HCT116 (cell line): ENCODE data around the gene BBC3.

ENCODE experiments used
- CBX3 ChIP-seq: IDR thresholded peaks from 2 replicates; pipeline ENCODE4 v1.6.1; 2012; ENCODE audit warnings: low read depth
- CEBPB ChIP-seq: IDR thresholded peaks from 2 replicates; pipeline ENCODE4 v1.6.1; 2012; ENCODE audit warnings: low read depth
- EZH2phosphoT487 ChIP-seq: fragments of 200-600 bp; IDR thresholded peaks from 2 replicates; pipeline ENCODE4 v1.6.1; 2018; ENCODE audit warnings: antibody characterized with exemption, borderline replicate concordance
- POLR2A ChIP-seq: IDR thresholded peaks from 2 replicates; pipeline ENCODE4 v1.7.0; 2011; ENCODE audit warnings: borderline replicate concordance; ENCODE audit not compliant: insufficient read depth, insufficient read length; ENCODE audit errors: extremely low read depth
- POLR2AphosphoS5 ChIP-seq: IDR thresholded peaks from 2 replicates; pipeline ENCODE4 v1.6.1; 2011; ENCODE audit warnings: mild to moderate bottlenecking, low read depth, low read length, moderate library complexity
- SRF ChIP-seq: IDR thresholded peaks from 2 replicates; pipeline ENCODE4 v1.6.1; 2012; ENCODE audit warnings: low read depth
- TF ChIP-seq, protein P1 (sequence below), 3 experiments: fragments of 200-600 bp in 1 of 3; sonication (generic) in 1 of 3; IDR thresholded peaks in 2 of 3; conservative IDR thresholded peaks in 1 of 3; 2 replicates each; pipeline ENCODE4 v1.5.1; 2012 to 2017; ENCODE audit warnings: low read depth in 2 of 3, low read length in 2 of 3, antibody characterized with exemption in 1 of 3, borderline replicate concordance in 1 of 3, control low read depth in 1 of 3, mild to moderate bottlenecking in 1 of 3, mixed read lengths in 1 of 3, mixed run types in 1 of 3, moderate library complexity in 1 of 3; ENCODE audit not compliant: insufficient read depth in 1 of 3
- TF ChIP-seq, protein P2 (sequence below): IDR thresholded peaks from 2 replicates; pipeline ENCODE4 v1.6.1; 2012
- TF ChIP-seq, protein P3 (sequence below): IDR thresholded peaks from 2 replicates; pipeline ENCODE4 v1.6.1; 2012; ENCODE audit warnings: low read depth

- TF ChIP-seq, protein P1, sequence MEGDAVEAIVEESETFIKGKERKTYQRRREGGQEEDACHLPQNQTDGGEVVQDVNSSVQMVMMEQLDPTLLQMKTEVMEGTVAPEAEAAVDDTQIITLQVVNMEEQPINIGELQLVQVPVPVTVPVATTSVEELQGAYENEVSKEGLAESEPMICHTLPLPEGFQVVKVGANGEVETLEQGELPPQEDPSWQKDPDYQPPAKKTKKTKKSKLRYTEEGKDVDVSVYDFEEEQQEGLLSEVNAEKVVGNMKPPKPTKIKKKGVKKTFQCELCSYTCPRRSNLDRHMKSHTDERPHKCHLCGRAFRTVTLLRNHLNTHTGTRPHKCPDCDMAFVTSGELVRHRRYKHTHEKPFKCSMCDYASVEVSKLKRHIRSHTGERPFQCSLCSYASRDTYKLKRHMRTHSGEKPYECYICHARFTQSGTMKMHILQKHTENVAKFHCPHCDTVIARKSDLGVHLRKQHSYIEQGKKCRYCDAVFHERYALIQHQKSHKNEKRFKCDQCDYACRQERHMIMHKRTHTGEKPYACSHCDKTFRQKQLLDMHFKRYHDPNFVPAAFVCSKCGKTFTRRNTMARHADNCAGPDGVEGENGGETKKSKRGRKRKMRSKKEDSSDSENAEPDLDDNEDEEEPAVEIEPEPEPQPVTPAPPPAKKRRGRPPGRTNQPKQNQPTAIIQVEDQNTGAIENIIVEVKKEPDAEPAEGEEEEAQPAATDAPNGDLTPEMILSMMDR (IDR thresholded peaks at IDR 0.05 in 2 of 3, conservative IDR thresholded peaks at IDR 0.05 in 1 of 3; ENCODE audit: borderline replicate concordance in 1 of 3, insufficient read depth in 1 of 3, low read depth in 2 of 3, low read length in 2 of 3), result no peak
- no peak for TF ChIP-seq SRF
- no peak for TF ChIP-seq CEBPB
- TF ChIP-seq POLR2A, result no peak
- TF ChIP-seq, protein P2, sequence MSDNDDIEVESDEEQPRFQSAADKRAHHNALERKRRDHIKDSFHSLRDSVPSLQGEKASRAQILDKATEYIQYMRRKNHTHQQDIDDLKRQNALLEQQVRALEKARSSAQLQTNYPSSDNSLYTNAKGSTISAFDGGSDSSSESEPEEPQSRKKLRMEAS, result no peak
- no peak for TF ChIP-seq CBX3
- TF ChIP-seq, protein P3, sequence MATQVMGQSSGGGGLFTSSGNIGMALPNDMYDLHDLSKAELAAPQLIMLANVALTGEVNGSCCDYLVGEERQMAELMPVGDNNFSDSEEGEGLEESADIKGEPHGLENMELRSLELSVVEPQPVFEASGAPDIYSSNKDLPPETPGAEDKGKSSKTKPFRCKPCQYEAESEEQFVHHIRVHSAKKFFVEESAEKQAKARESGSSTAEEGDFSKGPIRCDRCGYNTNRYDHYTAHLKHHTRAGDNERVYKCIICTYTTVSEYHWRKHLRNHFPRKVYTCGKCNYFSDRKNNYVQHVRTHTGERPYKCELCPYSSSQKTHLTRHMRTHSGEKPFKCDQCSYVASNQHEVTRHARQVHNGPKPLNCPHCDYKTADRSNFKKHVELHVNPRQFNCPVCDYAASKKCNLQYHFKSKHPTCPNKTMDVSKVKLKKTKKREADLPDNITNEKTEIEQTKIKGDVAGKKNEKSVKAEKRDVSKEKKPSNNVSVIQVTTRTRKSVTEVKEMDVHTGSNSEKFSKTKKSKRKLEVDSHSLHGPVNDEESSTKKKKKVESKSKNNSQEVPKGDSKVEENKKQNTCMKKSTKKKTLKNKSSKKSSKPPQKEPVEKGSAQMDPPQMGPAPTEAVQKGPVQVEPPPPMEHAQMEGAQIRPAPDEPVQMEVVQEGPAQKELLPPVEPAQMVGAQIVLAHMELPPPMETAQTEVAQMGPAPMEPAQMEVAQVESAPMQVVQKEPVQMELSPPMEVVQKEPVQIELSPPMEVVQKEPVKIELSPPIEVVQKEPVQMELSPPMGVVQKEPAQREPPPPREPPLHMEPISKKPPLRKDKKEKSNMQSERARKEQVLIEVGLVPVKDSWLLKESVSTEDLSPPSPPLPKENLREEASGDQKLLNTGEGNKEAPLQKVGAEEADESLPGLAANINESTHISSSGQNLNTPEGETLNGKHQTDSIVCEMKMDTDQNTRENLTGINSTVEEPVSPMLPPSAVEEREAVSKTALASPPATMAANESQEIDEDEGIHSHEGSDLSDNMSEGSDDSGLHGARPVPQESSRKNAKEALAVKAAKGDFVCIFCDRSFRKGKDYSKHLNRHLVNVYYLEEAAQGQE, result no peak
- TF ChIP-seq POLR2AphosphoS5, result no peak
- no peak for TF ChIP-seq EZH2phosphoT487
Measured at GRCh38 chr19:47188507-47189033, 42.4 kb downstream of the BBC3 start.
